GM12801 (cell line): ENCODE data around the gene KEAP1.

ENCODE experiments used
- TF ChIP-seq, protein P1 (sequence below): IDR thresholded peaks from one replicate; pipeline ENCODE4 v1.5.1; 2011; ENCODE audit warnings: control low read depth; ENCODE audit not compliant: insufficient read length; ENCODE audit errors: extremely low read depth

Gene KEAP1

DNA sequence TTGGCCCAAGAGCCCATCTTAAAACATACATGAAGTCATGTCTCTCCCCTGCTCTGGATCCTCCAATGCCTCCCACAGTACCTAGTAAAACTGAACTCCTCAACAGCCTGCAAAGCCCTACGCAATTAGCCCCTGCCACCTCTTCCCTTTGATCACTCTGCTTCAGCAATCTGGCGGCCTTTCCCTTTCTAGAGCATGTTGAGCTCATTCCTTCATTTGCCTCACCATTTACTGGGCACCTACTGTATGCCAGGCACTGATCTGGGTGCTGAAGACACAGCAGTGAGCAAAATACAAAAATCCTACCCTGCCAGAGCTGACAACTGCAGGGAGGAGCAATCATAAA is 2.9 kb downstream of the KEAP1 start:
- TF ChIP-seq, protein P1, sequence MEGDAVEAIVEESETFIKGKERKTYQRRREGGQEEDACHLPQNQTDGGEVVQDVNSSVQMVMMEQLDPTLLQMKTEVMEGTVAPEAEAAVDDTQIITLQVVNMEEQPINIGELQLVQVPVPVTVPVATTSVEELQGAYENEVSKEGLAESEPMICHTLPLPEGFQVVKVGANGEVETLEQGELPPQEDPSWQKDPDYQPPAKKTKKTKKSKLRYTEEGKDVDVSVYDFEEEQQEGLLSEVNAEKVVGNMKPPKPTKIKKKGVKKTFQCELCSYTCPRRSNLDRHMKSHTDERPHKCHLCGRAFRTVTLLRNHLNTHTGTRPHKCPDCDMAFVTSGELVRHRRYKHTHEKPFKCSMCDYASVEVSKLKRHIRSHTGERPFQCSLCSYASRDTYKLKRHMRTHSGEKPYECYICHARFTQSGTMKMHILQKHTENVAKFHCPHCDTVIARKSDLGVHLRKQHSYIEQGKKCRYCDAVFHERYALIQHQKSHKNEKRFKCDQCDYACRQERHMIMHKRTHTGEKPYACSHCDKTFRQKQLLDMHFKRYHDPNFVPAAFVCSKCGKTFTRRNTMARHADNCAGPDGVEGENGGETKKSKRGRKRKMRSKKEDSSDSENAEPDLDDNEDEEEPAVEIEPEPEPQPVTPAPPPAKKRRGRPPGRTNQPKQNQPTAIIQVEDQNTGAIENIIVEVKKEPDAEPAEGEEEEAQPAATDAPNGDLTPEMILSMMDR = no peak

DNA sequence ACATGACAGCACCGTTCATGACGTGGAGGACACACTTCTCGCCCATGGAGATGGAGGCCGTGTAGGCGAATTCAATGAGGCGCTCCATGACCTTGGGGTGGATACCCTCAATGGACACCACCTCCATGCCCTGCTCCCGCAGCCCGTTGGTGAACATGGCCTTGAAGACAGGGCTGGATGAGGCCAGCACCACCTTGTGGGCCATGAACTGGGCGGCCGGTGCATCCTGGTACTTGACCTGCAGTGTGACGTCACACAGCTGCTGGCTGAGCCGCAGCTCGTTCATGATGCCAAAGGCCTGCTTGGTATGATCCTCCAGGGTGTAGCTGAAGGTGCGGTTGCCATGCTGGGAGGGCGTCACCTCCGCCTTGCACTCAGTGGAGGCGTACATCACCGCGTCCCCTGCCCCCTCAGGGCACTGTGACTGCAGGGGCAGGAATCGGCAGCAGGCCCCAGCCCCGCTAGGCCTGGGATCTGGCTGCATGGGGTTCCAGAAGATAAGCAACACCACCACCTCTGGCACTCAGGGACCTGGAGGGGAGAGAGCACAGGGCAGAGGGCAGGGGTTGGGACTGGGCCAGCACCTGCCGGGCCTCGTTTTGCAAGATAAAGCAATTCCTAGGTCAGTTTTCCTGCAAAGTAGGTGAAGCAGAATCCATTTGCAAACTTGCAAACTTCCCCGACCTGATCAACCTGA is 3.5 kb downstream of the KEAP1 start:
- TF ChIP-seq, protein P1 = no peak

DNA sequence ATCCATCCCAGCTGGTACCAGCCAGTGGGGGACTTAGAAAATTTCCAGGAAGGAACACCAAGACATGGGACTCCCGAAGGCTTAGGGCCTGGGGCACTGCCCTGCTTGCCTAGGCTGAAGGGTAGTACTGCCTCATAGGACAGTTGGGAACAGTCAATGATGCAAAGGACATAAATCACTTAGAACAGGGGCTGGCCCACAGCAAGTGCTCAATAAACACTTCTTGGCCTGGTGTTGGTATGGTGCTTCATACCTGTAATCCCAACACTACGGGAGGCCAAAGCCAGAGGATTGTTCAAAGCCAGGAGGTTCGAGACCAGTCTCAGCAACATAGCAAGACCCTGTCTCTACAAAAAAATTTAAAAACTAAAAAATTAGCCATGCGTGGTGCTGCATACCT is 5.8 kb downstream of the KEAP1 start:
- TF ChIP-seq, protein P1 = no peak

DNA sequence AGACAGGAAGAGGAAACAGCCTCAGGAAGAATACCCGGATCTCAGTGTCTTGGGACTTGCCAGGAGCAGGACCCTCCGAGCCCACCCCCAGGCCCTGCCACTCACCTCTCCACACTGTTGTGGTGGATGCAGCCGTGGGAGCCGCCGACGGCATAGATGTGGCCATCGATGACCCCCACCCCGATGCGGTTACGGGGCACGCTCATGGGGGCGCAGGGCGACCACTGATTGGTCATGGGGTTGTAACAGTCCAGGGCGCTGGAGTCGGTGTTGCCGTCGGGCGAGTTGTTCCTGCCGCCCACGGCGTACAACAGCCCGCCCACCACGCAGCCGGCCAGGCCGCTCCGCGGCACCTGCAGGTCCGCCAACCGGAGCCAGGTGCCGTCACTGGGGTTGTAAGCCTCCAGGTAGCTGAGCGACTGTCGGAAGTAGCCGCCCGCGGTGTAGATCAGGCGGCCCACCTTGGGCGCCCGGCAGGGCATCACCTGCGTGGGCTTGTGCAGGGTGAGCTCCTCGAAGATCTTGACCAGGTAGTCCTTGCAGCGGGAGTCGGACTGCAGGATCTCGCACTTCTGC is 11.6 kb downstream of the KEAP1 start:
- TF ChIP-seq, protein P1 = no peak

DNA sequence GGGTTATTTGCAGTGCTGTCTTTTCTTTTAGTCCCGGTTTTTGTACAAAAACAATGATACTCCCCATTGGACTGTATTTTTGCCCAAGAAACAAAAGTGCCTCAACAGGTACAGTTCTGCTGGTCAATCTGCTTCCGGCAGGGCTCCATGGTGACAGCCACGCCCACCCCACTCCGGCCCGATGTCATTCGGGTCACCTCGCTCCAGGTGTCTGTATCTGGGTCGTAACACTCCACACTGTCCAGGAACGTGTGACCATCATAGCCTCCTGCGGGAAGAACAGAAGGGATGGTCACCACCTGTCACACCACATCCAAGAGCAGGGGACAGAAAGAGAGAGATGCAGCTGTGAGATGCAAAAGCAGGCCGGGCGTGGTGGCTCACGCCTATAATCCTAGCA is 16.6 kb downstream of the KEAP1 start:
- TF ChIP-seq, protein P1 = no peak

DNA sequence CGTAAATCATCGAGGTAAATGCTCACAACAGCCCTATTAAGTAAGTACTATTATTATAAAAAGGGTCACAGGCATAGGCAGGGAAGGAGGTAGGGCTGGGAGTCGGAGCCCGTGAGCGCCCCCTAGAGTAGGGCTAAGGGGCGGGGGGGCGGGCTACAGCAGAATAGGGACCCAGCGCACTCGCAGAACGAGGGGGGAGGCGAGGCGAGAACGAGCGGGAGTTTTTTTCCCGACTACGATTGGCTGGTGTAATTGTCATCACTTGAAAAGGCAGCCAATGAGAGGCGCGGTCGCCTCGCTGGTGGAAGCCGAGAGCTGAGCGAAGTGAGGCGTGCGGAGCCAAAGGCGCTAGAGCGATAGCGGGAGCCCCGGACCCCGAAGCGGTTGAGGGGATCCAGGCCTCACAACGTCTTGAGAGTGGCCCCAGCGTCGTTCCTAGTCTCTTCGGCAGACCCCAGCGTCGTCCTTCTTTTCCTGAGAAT is 24.2 kb downstream of the KEAP1 start:
- TF ChIP-seq, protein P1 = no peak

DNA sequence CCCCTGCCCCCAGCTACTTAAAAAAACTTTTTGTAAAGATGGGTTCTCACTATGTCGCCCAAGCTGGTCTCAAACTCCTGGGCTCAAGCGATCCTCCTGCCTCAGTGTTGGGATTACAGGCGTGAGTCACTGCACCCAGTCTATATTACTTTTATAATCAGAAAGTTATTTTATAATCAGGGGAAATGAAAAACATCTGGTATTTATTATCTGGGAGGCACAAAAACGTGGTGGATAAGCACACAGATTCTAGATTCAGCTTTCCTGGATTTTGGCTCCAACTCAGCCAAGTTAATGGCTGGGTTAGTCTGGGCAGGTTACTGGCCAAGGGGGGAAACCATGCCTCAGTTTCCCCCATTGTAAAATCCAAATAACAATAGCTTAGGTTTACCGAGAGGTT is 24.7 kb downstream of the KEAP1 start:
- TF ChIP-seq, protein P1 = no peak
